HG03520 (cell line): ENCODE results near the gene IER3.

Source experiments
- ATAC-seq: cut with Tn5 transposase; IDR thresholded peaks from one replicate; pipeline ENCODE4 v1.9.1; 2021; ENCODE audit warnings: mild to moderate bottlenecking, moderate library complexity; ENCODE audit not compliant: unreplicated experiment

Gene IER3

DNA sequence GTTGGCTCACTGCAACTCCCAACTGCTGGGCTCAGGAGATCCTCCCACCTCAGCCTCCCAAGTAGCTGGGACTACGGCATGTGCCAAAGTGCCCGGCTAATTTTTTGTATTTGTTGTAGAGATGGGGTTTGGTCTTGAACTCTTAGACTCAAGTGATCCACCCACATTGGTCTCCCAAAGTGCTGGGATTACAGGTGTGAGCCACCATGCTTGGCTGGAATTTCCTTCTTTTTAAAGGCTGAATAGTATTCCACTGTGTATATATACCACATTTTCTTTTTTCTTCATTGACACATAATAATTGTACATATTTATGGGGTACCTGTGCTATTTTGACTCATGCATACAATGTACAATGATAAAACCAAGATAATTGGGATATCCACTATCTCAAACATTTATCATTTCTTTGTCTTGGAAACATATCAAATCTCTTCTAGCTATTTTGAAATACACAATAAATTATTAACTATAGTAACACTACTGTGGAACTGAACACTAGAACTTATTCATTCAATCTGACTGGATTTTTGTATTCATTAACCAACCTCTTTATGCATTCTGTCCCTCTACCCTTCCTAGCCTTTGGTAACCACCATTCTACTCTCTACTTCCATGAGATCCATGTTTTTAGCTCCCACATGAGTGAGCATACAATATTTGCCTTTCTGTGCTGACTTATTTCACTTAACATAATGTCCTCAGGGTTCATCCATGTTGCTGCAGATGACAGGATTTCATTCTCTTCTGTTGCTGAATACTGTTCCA lies 35.1 kb downstream of the IER3 start:
- no peak for ATAC-seq

DNA sequence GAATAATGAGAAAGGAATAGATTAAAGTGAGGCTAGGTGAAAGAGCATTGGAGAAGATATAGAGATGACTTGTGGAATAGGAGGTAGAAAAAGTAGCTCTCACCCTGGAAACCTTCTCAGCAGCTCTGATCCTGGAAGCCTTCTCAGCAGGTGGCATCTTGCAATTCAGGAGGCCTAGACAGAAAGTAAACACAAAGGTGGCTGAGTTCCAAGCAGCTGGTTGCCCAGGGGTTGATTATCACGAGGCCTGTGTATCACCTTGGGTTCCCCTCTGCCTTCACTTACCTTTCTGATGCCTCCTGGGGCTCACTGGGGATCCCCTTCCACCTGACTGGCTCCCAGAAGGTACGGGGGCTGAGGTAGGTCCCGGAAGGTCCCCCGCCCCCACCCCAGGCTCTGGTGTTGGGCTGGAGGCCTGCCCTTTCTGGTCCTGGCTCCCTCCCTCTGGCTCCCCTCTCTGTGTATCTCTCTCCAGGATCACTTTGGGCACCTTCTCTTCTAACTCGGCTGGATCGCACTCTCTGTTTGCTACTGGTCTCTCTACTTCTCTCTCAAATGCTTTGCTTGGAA lies 37.0 kb downstream of the IER3 start:
- no peak for ATAC-seq

DNA sequence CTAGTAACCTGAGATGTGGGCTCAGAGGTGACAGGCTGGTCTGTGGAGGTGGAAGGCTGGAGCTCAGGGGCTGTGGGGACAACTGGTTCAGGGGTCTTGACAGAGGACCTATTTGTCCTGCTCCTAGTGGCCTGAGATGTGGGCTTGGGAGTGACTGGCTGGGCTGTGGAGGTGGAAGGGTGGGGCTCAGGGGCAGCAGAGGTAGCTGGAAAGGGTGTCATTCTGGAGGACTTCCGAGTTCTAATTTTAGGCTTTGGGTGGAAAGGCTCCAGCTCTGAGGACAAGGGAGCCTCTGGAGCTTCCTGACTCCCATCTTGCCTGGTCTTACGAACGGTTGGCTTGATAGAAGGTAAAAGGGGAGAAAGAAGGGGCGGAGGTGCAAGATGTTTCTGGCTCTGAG lies 38.7 kb downstream of the IER3 start:
- no peak for ATAC-seq

DNA sequence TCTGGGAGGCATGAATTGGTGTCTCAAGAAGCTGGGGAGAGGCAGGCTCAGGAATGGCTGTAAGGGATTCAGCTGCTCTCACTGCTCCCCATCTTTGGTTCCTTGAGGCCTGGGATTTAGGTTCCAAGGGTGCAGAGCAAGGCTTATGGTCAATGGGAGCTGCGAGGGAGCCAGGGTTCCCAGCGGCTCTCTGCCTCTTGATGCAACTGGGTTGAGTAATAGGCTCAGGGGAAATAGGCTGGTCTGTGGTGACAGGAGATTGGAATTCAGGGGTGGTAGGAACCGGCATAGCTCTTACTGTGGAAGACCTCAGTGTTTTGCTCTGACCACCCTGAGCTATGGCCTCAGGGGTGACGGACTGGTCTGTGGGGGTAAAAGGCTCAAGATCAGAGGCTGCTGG lies 40.5 kb downstream of the IER3 start:
- ATAC-seq: no peak

DNA sequence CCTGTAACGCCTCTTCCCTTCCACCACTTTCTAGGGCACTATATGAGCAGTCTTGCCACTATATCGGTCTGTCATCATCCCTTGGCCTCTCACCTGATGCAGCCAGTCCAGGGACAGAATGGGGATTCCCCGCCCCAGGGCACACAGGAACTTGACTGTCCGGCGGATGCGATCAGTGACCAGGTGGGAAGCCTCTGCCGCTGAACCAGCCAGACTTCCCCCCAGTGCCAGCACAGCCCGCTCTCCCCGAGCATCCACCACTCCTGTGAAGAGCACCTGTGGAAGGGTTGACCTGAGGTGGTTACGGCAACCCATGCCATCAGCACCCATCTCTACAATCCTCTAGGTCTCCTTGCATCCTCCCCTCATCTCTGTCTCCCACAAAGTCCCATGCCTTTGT lies 41.3 kb downstream of the IER3 start:
- no peak for ATAC-seq

DNA sequence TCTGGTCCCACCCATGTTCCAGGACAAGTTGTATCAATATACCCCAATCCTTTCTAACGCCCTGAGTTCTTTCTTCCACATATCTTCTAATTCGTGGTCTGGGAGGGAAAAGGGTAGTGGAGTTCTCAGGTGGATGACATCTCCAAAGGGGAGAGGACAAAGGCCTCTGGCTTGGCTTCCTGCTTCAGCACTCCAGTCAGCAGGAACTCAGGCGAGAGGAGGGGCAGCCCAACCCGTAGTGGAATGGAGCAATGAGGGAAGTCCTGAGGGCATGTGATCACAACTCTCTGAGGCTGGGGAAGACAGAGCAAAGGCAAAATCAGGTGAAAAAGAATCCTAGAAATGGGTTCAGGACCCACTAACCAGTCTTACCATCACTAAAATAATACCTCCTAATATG lies 44.0 kb downstream of the IER3 start:
- no peak for ATAC-seq

DNA sequence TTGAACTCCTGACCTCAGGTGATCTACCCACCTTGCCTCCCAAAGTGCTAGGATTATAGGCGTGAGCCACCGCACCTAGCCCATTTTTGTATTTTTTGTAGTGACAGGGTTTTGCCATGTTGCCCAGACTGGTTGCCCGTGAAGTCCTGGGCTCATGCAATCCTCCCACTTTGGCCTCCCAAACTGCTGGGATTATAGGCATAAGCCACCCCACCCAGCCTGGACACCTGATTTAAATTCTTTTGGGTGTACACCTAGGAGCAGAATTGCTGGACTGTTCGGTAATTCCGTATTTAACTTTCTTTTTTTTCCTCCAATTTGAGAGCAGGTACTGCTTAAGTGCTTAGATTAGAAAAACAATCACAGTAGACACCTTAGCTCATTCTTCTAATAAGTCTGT lies 47.9 kb downstream of the IER3 start:
- no peak for ATAC-seq
